Astrocyte (in vitro differentiated cells and primary cell): ENCODE results near the gene EXOC6B. TPM values are rescaled to one million over a fixed set of nuclear protein-coding genes. Genes with fewer than 3 reads are reported as not detected.
A peak's percentile ranks its signal among the peaks of the same experiment; 100 is the strongest.

ENCODE experiments used
- DNase-seq: peaks from one replicate; pipeline ENCODE4 v3.0.0-alpha.2; 2010; ENCODE audit warnings: low read depth
- FAIRE-seq: peaks from 2 replicates; lab custom pipeline; 2011; peaks lifted over from hg19 to GRCh38; lab: Jason Lieb, UNC
- H2AFZ ChIP-seq: 2 replicates; pipeline ENCODE4 v1.6.0; 2012; ENCODE audit warnings: low read depth, low read length, inconsistent platforms
- H3K27ac ChIP-seq: 2 replicates; pipeline ENCODE4 v1.5.1; 2011; ENCODE audit warnings: low read depth, low read length, inconsistent platforms
- H3K27me3 ChIP-seq: 2 replicates; pipeline ENCODE4 v1.6.0; 2011; ENCODE audit warnings: low read length, inconsistent platforms; ENCODE audit not compliant: insufficient read depth
- H3K36me3 ChIP-seq: 2 replicates; pipeline ENCODE4 v1.5.1; 2011; ENCODE audit warnings: low read length, inconsistent platforms; ENCODE audit not compliant: insufficient read depth
- H3K4me1 ChIP-seq: 2 replicates; pipeline ENCODE4 v1.5.1; 2011; ENCODE audit warnings: low read length, inconsistent platforms; ENCODE audit not compliant: insufficient read depth
- H3K4me2 ChIP-seq: 2 replicates; pipeline ENCODE4 v1.6.0; 2012; ENCODE audit warnings: low read length, inconsistent platforms
- H3K4me3 ChIP-seq: 2 replicates; pipeline ENCODE4 v1.5.1; 2011; ENCODE audit warnings: low read depth, mild to moderate bottlenecking, low read length, inconsistent platforms; ENCODE audit not compliant: insufficient read depth
- H3K79me2 ChIP-seq: 2 replicates; pipeline ENCODE4 v1.6.0; 2012; ENCODE audit warnings: mild to moderate bottlenecking, low read length, inconsistent platforms; ENCODE audit not compliant: insufficient read depth
- H3K9ac ChIP-seq: 2 replicates; pipeline ENCODE4 v1.6.0; 2012; ENCODE audit warnings: mild to moderate bottlenecking, low read length, inconsistent platforms
- H3K9me3 ChIP-seq: 2 replicates; pipeline ENCODE4 v1.5.1; 2012; ENCODE audit warnings: low read depth, mild to moderate bottlenecking, low read length, inconsistent platforms; ENCODE audit not compliant: insufficient read depth
- H4K20me1 ChIP-seq: 2 replicates; pipeline ENCODE4 v1.6.0; 2012; ENCODE audit warnings: low read length, inconsistent platforms; ENCODE audit not compliant: insufficient read depth
- H3K27ac Mint-ChIP-seq: one replicate; pipeline ENCODE4 v1.8.0; 2021; ENCODE audit warnings: mild to moderate bottlenecking, mixed read lengths; ENCODE audit not compliant: unreplicated experiment
- H3K27me3 Mint-ChIP-seq: one replicate; pipeline ENCODE4 v1.8.0; 2021; ENCODE audit warnings: low read depth, mixed read lengths; ENCODE audit not compliant: unreplicated experiment
- H3K36me3 Mint-ChIP-seq: one replicate; pipeline ENCODE4 v1.8.0; 2021; ENCODE audit warnings: low read depth, mixed read lengths; ENCODE audit not compliant: unreplicated experiment
- H3K4me1 Mint-ChIP-seq: one replicate; pipeline ENCODE4 v1.8.0; 2021; ENCODE audit warnings: low read depth, mixed read lengths; ENCODE audit not compliant: unreplicated experiment
- H3K4me3 Mint-ChIP-seq: one replicate; pipeline ENCODE4 v1.8.0; 2021; ENCODE audit warnings: mild to moderate bottlenecking, moderate library complexity, mixed read lengths; ENCODE audit not compliant: unreplicated experiment
- H3K9me3 Mint-ChIP-seq: one replicate; pipeline ENCODE4 v1.8.0; 2021; ENCODE audit warnings: mild to moderate bottlenecking, mixed read lengths; ENCODE audit not compliant: unreplicated experiment
- CTCF ChIP-seq: IDR thresholded peaks from 2 replicates; pipeline ENCODE4 v1.5.1; 2011; ENCODE audit warnings: low read depth, mild to moderate bottlenecking, inconsistent platforms, low read length, moderate library complexity; ENCODE audit not compliant: insufficient read depth
- EZH2 ChIP-seq: IDR thresholded peaks from 2 replicates; pipeline ENCODE4 v1.6.1; 2012; ENCODE audit warnings: mild to moderate bottlenecking, low read length, inconsistent platforms; ENCODE audit not compliant: insufficient read depth
- total RNA-seq: library from RNA; stranded (reverse); gene quantifications from 2 replicates; pipeline ENCODE4 v1.2.1, GENCODE V29; 2021

EXOC6B gene
- total RNA-seq, 1 donor from 2014 or later = 31.8 TPM

- Histone ChIP-seq H3K9ac (no peak overlapping the region), H3K4me3 (no peak overlapping the region), H3K27me3 (no peaks in the 10 kb centered on the region), H3K4me2 (no peak overlapping the region), H3K9me3 (no peaks in the 10 kb centered on the region), H4K20me1 (no peaks in the 10 kb centered on the region), H3K4me1 (no peaks in the 10 kb centered on the region), H3K79me2 (no peaks in the 10 kb centered on the region), H3K36me3 (no peaks in the 10 kb centered on the region), H2AFZ (no peak overlapping the region), H3K27ac (no peak overlapping the region)
- H3K4me1 Mint-ChIP-seq = peaks cover 4% of the 10 kb centered on the region
- H3K4me3 Mint-ChIP-seq = no peak overlapping the region
- DNase-seq (no peak), FAIRE-seq (no peak)
- H3K27ac Mint-ChIP-seq = no peak overlapping the region
- no peaks in the 10 kb centered on the region for H3K9me3 Mint-ChIP-seq
- no peaks in the 10 kb centered on the region for H3K27me3 Mint-ChIP-seq
- no peaks in the 10 kb centered on the region for H3K36me3 Mint-ChIP-seq
- TF ChIP-seq EZH2 (no peak), CTCF (no peak)
These were observed 536.1 kb downstream of the EXOC6B start for GRCh38 chr2:72289736-72290135.

- H3K4me1 Mint-ChIP-seq = peaks cover 4% of the 10 kb centered on the region
- Histone ChIP-seq H3K9me3 (no peaks in the 10 kb centered on the region), H2AFZ (no peak overlapping the region), H3K4me2 (no peak overlapping the region), H3K9ac (no peak overlapping the region), H3K4me3 (no peak overlapping the region), H3K27ac (no peak overlapping the region), H3K79me2 (no peaks in the 10 kb centered on the region), H3K4me1 (no peaks in the 10 kb centered on the region), H3K27me3 (no peaks in the 10 kb centered on the region), H4K20me1 (no peaks in the 10 kb centered on the region), H3K36me3 (no peaks in the 10 kb centered on the region)
- no peak for TF ChIP-seq CTCF
- no peak for TF ChIP-seq EZH2
- DNase-seq (peak; percentile 57), FAIRE-seq (peak; percentile 17)
- no peak overlapping the region for H3K4me3 Mint-ChIP-seq
- no peaks in the 10 kb centered on the region for H3K36me3 Mint-ChIP-seq
- H3K27me3 Mint-ChIP-seq = no peaks in the 10 kb centered on the region
- H3K9me3 Mint-ChIP-seq = no peaks in the 10 kb centered on the region
- H3K27ac Mint-ChIP-seq = no peak overlapping the region
These were observed 536.5 kb downstream of the EXOC6B start for GRCh38 chr2:72289283-72289682.

GRCh38 chr2:72278046-72278445 lies 547.8 kb downstream of the EXOC6B start:
- H4K20me1 ChIP-seq = no peaks in the 10 kb centered on the region
- H2AFZ ChIP-seq = no peak overlapping the region
- H3K4me2 ChIP-seq = no peak overlapping the region
- H3K79me2 ChIP-seq = no peaks in the 10 kb centered on the region
- Mint-ChIP-seq H3K4me1 (peaks cover 14% of the 10 kb centered on the region), H3K27me3 (no peaks in the 10 kb centered on the region), H3K4me3 (no peak overlapping the region), H3K27ac (no peak overlapping the region), H3K9me3 (no peaks in the 10 kb centered on the region), H3K36me3 (no peaks in the 10 kb centered on the region)
- FAIRE-seq = peak; percentile 72
- no peaks in the 10 kb centered on the region for H3K9me3 ChIP-seq
- DNase-seq = peak; percentile 81
- peaks cover 11% of the 10 kb centered on the region for H3K4me1 ChIP-seq
- H3K27me3 ChIP-seq = no peaks in the 10 kb centered on the region
- H3K36me3 ChIP-seq = no peaks in the 10 kb centered on the region
- no peak overlapping the region for H3K9ac ChIP-seq
- H3K27ac ChIP-seq = peak overlapping the region; percentile 15
- no peak overlapping the region for H3K4me3 ChIP-seq
- TF ChIP-seq EZH2 (no peak), CTCF (no peak)
